A673 (cell line): ENCODE results near the gene C8B.

Experiments used
- CTCF ChIP-seq: fragments of 300-800, 200-600 bp; sonication (generic); conservative IDR thresholded peaks from 2 replicates; pipeline ENCODE4 v1.5.1; 2017; ENCODE audit warnings: low read depth, mild to moderate bottlenecking, antibody characterized with exemption, low read length, moderate library complexity, mixed read lengths
- EZH2 ChIP-seq: fragments of 200-600 bp; sonication (generic); IDR thresholded peaks from 2 replicates; pipeline ENCODE4 v1.6.1; 2017; ENCODE audit warnings: borderline replicate concordance, low read depth, mild to moderate bottlenecking, mixed read lengths, antibody characterized with exemption, low read length; ENCODE audit not compliant: poor library complexity, severe bottlenecking

GRCh38 chr1:56904663-56905397 is 61.0 kb downstream of the C8B start:
- TF ChIP-seq CTCF (no peak), EZH2 (no peak)
